ENCODE data around the gene GALK1.

DNA sequence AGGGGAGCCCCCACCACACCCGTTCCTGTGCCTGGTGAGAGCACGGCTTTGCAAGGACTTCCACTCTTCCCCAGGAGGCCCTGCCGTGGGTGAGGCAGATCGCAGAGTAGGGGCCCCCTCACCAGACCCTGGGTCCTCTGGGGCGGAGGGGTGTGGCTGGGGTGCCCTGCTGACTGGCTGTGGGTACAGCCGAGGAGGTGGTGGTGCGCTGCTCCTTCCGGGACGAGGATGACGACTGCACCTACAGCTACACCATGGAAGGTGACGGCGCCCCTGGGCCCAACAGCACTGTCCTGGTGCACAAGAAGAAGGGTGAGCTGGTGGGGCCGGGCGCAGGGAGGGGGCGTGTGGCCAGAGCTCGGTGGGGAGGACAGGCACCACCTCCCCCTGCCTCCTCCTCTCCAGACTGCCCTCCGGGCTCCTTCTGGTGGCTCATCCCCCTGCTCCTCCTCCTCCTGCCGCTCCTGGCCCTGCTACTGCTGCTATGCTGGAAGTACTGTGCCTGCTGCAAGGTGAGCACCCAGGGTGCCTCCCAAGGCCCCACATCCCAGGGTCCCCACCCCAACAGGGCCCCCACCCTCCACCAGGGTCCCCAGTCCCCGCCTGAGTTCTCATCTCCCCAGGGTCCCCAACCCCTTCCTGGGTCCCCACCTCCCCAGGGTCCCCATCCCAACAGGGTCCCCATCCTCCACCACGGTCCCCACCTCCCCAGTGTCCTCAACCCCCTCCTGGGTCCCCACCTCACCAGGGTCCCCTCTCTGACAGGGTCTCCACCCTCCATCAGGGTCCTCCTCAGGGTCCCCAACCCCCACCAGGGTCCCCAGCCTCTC, 27.6 kb downstream of the GALK1 start:
- TF ChIP-seq CTCF (IDR thresholded peaks at IDR 0.05; ENCODE audit: low read depth, low read length) = no peak
- no peak for TF ChIP-seq EZH2phosphoT487 (IDR thresholded peaks at IDR 0.05; ENCODE audit: low read depth)

Data from OCI-LY3 (cell line).